Forelimb muscle (tissue), 1 donor: ENCODE results near the gene CEACAM20. TPM values are rescaled to one million over a fixed set of nuclear protein-coding genes. Genes with fewer than 3 reads are reported as not detected.
"Not testable (repeated sequence)": the region's sequence is repeated elsewhere in the genome, so short reads cannot be mapped to it uniquely, and the experiment has no call there.

Experiments
- DNase-seq: peaks from one replicate; pipeline ENCODE4 v3.0.0-alpha.2; 2013; ENCODE audit warnings: low read depth
- polyA plus RNA-seq: library from polyadenylated mRNA; unstranded; fragments of 120-200 nt; gene quantifications from one replicate; pipeline ENCODE4 v1.2.1, GENCODE V29; 2013; ENCODE audit not compliant: insufficient read length

CEACAM20 gene
- polyA plus RNA-seq = not detected

GRCh38 chr19:44529536-44529935 is at the start of gene CEACAM20:
CEACAM20 (minus strand) TSS chr19:44529675; CDS start chr19:44529509, 166 bp downstream.
- no peak for DNase-seq

GRCh38 chr19:44577566-44577874 is 48.0 kb upstream of the CEACAM20 start:
- DNase-seq = no peak

DNA sequence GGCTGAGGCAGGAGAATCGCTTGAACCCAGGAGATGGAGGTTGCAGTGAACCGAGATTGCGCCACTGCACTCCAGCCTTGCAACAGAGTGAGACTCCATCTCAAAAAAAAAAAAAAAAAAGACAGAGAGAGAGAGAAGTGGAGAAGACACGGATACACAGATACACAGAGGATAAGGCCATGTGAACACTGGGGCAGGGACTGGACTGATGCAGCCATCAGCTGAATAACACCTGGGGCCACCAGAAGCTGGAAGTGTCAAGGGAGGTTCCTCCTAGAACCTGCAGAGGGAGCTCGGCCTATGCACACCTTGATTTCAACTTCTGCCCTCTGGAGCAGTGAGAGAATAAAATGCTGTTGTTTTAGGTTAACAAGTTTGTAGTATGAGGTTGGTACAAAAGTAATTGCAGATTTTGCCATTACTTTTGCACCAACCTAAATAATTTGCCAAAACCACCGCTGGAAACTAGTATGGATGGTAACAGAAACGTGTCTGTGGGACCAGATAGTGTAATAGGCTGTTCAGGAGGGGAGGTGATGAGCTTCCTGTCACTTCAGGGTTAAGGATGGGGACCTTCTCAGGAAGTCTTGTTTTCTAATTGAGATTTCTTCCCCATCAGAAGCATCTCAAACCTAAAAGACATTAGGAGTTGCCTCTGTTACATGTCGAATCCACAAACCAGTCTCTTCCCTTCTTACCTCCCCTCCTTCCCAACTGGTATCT is 47.5 kb upstream of the CEACAM20 start:
- DNase-seq = no peak

DNA sequence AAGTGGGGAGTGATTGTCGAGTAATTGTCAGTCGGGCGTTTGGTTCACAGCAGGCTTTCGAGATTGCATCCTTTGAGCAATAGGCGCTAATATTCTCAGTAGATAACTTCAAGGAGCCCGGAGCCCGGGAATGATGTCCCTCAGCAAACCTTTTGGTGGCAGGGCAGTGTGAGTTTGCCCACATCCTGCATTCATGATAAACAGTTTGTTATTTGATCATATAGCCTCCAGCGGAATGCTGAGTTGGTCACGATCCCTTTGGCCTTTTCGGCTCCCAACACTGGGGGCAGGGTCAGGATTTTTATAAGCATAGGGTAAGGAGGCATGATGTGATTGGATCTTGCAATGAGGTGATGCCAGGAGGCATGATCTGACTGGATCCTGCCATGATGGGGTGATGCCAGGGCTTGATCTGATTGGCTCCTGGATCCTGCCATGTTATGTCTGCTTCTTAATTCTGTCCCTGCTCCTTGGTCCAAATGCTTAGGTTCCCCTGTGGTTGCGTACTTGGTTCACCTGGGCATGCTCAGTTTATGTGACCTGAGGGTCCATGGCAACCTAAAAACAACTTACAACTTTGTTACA is 45.7 kb upstream of the CEACAM20 start:
- DNase-seq = no peak

GRCh38 chr19:44574186-44574950 is 44.9 kb upstream of the CEACAM20 start:
- no peak for DNase-seq

DNA sequence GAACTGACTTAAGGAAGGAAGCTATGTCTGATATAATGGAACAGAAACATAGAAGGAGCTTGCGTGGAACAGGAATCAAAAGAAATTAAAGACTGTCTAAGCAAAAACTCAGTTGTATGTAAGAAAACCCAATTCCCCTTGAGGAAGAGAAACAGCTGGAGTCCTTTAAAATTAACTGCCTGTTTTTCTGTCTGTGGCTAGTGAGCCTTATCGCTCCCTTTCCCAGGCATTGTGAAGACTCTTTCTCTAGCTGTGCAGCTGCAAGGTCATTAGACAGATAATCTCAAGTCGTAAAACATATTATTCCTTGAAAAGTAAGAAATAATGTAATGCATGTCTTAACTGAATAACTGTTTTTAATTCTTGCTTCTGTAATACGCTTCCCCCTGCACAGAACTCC is 44.2 kb upstream of the CEACAM20 start:
- DNase-seq = no peak

- DNase-seq = no peak
Observed at GRCh38 chr19:44573183-44573582, 43.7 kb upstream of the CEACAM20 start.

GRCh38 chr19:44572581-44572900 is 43.1 kb upstream of the CEACAM20 start:
- DNase-seq = no peak

GRCh38 chr19:44571830-44572580 is 42.5 kb upstream of the CEACAM20 start:
- no peak for DNase-seq

DNA sequence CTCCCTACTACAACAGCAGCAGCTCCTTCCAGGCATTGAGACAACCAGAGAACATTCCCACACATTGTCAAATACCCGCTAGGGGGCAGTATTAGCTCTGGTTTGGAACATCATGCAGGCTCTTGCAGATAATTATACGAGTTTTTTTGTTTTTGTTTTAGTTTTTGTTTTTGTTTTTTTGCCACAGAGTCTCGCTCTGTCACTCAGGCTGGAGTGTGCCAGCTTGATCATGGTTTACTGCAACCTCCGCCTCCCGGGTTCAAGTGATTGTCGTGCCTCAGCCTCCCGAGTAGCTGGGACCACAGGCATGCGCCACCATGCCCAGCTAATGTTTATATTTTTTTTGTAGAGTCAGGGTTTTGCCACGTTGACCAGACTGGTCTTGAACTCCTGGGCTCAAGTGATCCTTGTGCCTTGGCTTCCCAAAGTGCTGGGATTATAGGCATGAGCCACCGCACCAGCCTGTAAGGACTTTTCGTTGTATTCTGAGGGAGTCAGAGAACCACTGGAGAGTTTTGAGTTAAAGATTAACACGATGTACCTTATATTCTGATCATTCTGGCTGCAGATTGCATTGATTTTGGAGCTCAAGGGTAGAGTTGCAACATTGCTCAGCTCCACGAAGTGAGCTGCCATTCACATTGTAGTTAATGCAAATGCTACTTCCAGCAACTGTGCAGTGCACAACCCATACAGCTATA is 41.7 kb upstream of the CEACAM20 start:
- peak; percentile 52 for DNase-seq

- DNase-seq = no peak
Observed at GRCh38 chr19:44570603-44570983, 41.1 kb upstream of the CEACAM20 start.

GRCh38 chr19:44567745-44568144 is 38.3 kb upstream of the CEACAM20 start:
- no peak for DNase-seq

DNA sequence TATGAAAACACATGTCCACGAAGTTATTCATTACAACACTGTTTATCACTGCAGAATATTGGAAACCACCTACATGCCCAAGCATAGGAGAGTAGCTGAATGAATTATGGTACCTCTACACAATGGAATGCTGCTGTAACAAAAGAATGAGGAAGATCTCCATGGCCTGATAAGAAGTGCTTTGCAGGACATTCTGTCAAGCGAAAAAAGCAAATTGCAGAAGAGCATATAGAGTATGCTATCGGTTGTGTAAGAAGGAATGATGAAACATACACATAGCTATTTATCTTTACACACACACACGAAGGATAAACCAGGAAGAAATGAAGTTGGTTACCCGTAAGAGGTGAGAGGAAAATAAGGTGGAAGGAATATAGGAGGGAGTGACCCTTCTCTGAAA is 37.5 kb upstream of the CEACAM20 start:
- DNase-seq = no peak

GRCh38 chr19:44563086-44563655 is 33.7 kb upstream of the CEACAM20 start:
- not testable (repeated sequence) for DNase-seq

GRCh38 chr19:44557933-44558332 is 28.5 kb upstream of the CEACAM20 start:
- no peak for DNase-seq

DNA sequence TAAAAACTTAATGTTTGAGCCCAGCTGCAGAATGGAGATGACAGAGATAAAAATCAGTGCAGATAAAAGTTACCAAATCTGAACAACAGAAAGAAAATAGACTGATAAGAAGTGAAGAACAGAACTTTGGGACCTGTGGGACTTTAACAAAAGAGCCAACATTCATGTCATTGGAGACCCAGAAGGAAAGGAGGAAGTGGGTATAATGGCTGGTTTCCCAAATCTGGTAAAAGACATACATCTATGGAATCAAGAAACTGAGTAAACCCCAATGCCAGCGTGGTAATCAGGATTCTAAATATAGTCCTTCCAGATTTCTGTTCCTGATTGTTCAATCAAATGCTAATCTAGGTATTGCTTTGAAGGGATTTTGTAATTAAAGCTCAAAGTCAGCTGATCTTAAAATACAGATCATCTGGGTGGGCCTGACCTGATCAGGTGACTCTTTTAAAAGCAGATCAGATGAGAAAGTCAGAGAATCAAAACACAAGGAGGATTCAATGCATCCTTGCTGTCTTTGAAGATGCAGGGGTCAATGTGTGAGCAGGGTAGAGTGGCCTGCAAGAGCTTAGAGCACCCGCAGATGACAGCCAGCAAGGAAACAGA is 25.3 kb upstream of the CEACAM20 start:
- no peak for DNase-seq

DNA sequence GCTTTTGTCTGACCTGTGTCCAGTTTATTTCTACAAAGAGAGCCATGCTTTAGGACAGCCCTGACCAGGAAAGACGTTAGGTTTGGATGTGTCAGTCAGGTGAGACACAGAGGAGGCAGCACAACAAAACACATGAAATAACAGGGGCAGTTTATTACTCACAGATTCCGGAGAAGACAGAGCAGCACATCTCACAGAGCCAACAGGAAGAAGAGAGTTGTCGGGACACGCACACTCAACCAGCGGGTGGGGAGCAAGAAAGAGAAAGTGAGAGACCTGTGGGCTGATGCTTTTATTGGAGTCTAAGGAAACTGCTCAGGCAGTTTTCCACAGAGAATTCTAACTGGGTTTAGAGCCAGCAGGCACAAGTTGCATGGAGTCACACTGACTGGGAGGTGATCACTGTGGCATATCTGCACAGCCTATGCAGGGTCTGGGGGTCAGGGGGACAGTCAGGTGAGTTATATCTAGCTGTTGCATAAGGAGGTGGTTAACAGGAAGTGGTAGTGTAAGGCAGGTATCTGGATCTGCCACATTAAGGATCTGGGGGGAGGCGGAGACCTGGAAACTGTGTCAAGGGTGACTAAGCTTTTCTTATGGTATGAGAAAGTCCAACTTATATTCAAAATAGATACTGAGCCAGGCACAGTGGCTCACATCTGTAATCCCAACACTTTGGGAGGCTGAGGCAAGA is 24.1 kb upstream of the CEACAM20 start:
- no peak for DNase-seq

DNA sequence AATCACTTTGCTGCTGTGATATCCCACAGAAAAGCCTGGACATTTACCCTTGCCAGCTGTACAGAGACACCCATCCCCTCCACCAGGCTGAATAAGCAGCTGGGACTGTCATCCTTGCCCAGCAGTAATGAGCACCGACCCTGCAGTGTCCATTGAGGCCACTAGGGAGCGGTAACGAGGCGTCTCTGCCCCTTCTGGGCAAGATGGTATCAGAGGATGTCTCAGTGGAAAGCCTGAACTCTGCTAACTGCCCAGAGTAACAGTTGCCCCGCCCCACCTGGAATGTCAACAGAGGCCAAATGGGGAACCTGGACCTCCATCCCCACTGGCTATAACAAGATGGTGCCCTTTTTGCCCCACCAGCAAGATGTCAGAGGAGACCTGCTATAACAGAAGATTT is 22.8 kb upstream of the CEACAM20 start:
- no peak for DNase-seq

DNA sequence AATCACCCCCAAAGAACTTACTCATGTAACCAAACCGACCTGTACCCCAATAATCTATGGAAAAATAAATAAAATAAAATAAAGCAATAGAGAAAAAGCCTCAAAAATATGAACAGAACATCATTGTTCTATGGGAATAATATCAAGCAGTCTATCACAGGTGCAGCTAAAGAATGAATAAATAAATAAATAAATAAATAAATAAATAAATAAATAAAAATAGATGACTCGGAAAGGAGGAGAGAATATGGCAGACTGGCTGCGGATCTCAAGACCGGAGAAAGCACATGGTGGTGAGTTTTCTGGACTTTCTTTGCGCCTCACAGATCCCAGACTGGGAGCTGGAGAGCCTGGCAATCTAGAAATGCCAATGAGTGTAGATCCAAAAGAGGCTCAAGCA is 22.4 kb upstream of the CEACAM20 start:
- no peak for DNase-seq

DNA sequence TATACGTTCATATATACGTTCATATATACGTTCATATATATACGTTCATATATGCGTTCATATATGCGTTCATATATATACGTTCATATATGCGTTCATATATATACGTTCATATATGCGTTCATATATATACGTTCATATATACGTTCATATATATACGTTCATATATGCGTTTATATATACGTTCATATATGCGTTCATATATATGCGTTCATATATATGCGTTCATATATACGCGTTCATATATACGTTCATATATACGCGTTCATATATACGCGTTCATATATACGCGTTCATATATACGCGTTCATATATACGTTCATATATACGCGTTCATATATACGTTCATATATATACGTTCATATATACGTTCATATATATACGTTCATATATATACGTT is 21.5 kb upstream of the CEACAM20 start:
- DNase-seq = not testable (repeated sequence)
